Loucy (cell line): ENCODE data around the gene LAMP1.

Experiments used
- H2AFZ ChIP-seq: fragments of 200-600 bp; sonication (generic); 2 replicates; pipeline ENCODE4 v1.6.0; 2016; ENCODE audit warnings: antibody characterized with exemption, mild to moderate bottlenecking, low read length, moderate library complexity
- H3F3A ChIP-seq: fragments of 200-600 bp; 2 replicates; pipeline ENCODE4 v1.6.0; 2016; ENCODE audit warnings: antibody characterized with exemption, low read depth, mild to moderate bottlenecking
- H3K27me3 ChIP-seq: fragments of 200-600 bp; sonication (generic); 2 replicates; pipeline ENCODE4 v1.6.1; 2014; ENCODE audit warnings: low read length, mild to moderate bottlenecking; ENCODE audit not compliant: insufficient read depth, poor library complexity, severe bottlenecking
- H3K36me3 ChIP-seq: fragments of 200-600 bp; sonication (generic); 2 replicates; pipeline ENCODE4 v1.6.1; 2016; ENCODE audit warnings: low read length; ENCODE audit not compliant: insufficient read depth
- H3K4me1 ChIP-seq: fragments of 200-600 bp; sonication (generic); 2 replicates; pipeline ENCODE4 v1.5.1; 2014; ENCODE audit warnings: low read length, mild to moderate bottlenecking; ENCODE audit not compliant: insufficient read depth, poor library complexity, severe bottlenecking
- H3K4me2 ChIP-seq: fragments of 200-600 bp; sonication (generic); 2 replicates; pipeline ENCODE4 v1.6.0; 2014; ENCODE audit warnings: antibody characterized with exemption, low read length, low read depth, mild to moderate bottlenecking; ENCODE audit not compliant: poor library complexity, severe bottlenecking
- H3K4me3 ChIP-seq: fragments of 200-600 bp; sonication (generic); 2 replicates; pipeline ENCODE4 v1.5.1; 2014; ENCODE audit warnings: low read length, mild to moderate bottlenecking, mixed read lengths; ENCODE audit not compliant: poor library complexity, severe bottlenecking
- H3K79me2 ChIP-seq: fragments of 200-600 bp; sonication (generic); 2 replicates; pipeline ENCODE4 v1.6.1; 2014; ENCODE audit warnings: low read length; ENCODE audit not compliant: insufficient read depth
- H3K9ac ChIP-seq: fragments of 200-600 bp; sonication (generic); 2 replicates; pipeline ENCODE4 v1.6.0; 2014; ENCODE audit warnings: mild to moderate bottlenecking, low read depth, low read length, moderate library complexity; ENCODE audit not compliant: poor library complexity, severe bottlenecking
- H3K9me2 ChIP-seq: fragments of 200-600 bp; sonication (generic); replicated peaks from 2 replicates; pipeline ENCODE4 v1.6.1; 2016; ENCODE audit warnings: low read depth, low read length, mixed read lengths
- H3K9me3 ChIP-seq: fragments of 200-600 bp; sonication (generic); 2 replicates; pipeline ENCODE4 v1.6.1; 2014; ENCODE audit warnings: mild to moderate bottlenecking, antibody characterized with exemption, low read length, low read depth; ENCODE audit not compliant: insufficient read depth
- H4K20me1 ChIP-seq: fragments of 200-600 bp; sonication (generic); 2 replicates; pipeline ENCODE4 v1.6.0; 2014; ENCODE audit warnings: antibody characterized with exemption, low read length, mild to moderate bottlenecking; ENCODE audit not compliant: insufficient read depth, poor library complexity, severe bottlenecking
- EZH2phosphoT487 ChIP-seq: fragments of 200-600 bp; IDR thresholded peaks from 2 replicates; pipeline ENCODE4 v1.6.1; 2018; ENCODE audit warnings: antibody characterized with exemption, mild to moderate bottlenecking, moderate library complexity, borderline replicate concordance
- TF ChIP-seq, protein P1 (sequence below): fragments of 200-600 bp; sonication (generic); conservative IDR thresholded peaks from 2 replicates; pipeline ENCODE4 v1.5.1; 2014; ENCODE audit warnings: mild to moderate bottlenecking, antibody characterized with exemption, low read length

Gene LAMP1

DNA sequence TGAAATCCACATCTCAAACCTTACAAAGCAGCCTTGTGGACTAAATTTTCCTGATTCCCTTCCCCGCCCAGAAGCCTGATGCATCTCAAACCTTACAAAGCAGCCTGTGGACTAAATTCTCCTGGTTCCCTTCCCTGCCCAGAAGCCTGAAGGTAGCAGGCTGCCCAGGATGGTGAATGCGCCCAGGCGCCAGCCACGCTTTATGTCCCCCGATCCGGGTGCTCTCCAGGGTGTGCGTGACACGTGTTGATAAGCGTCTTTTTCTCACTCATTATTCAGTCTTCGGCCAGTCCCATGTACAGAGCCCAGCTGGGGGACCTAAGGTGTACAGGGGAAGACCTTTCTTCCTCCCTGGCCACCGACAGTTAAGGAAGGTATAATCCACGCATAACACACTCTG, 31.8 kb downstream of the LAMP1 start:
- H3K9me3 ChIP-seq = no peaks in the 10 kb centered on the region
- H3K4me2 ChIP-seq = no peak overlapping the region
- H2AFZ ChIP-seq = no peak overlapping the region
- H3K9ac ChIP-seq = no peak overlapping the region
- no peaks in the 10 kb centered on the region for H4K20me1 ChIP-seq
- no peaks in the 10 kb centered on the region for H3K27me3 ChIP-seq
- H3F3A ChIP-seq = no peaks in the 10 kb centered on the region
- H3K36me3 ChIP-seq = peaks cover 7% of the 10 kb centered on the region; the same call in 1 of the 2 replicates
- H3K9me2 ChIP-seq = no peaks in the 10 kb centered on the region
- no peak for TF ChIP-seq EZH2phosphoT487
- TF ChIP-seq, protein P1, sequence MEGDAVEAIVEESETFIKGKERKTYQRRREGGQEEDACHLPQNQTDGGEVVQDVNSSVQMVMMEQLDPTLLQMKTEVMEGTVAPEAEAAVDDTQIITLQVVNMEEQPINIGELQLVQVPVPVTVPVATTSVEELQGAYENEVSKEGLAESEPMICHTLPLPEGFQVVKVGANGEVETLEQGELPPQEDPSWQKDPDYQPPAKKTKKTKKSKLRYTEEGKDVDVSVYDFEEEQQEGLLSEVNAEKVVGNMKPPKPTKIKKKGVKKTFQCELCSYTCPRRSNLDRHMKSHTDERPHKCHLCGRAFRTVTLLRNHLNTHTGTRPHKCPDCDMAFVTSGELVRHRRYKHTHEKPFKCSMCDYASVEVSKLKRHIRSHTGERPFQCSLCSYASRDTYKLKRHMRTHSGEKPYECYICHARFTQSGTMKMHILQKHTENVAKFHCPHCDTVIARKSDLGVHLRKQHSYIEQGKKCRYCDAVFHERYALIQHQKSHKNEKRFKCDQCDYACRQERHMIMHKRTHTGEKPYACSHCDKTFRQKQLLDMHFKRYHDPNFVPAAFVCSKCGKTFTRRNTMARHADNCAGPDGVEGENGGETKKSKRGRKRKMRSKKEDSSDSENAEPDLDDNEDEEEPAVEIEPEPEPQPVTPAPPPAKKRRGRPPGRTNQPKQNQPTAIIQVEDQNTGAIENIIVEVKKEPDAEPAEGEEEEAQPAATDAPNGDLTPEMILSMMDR = no peak
- no peaks in the 10 kb centered on the region for H3K4me1 ChIP-seq
- no peaks in the 10 kb centered on the region for H3K79me2 ChIP-seq
- H3K4me3 ChIP-seq = no peak overlapping the region

DNA sequence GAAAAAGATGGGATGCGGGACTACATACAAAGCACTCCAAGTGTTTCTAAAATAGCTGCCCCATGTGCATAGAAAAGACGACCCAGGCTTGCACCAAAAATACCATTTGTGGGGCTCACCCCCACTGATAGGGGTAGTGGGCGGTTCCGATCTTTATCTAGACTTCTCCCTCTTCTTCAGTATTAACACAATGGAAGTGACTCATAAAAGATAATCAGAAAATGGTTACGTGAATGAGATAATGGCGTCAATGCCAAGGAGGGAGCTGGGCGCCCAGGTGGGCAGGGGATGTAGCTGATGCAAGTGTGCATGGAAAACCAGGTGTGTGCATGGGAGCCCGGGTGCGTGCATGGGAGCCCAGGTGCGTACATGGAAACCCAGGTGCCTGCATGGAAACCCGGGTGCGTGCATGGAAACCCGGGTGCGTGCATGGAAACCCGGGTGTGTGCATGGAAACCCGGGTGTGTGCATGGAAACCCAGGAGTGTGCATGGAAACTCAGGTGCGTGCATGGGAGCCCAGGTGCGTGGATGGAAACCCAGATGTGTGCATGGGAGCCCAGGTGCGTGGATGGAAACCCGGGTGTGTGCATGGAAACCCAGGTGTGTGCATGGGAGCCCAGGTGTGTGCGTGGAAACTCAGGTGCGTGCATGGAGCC, 32.7 kb downstream of the LAMP1 start:
- no peaks in the 10 kb centered on the region for H3K9me3 ChIP-seq
- no peak overlapping the region for H2AFZ ChIP-seq
- H3K27me3 ChIP-seq = no peaks in the 10 kb centered on the region
- H3K79me2 ChIP-seq = no peaks in the 10 kb centered on the region
- no peak for TF ChIP-seq EZH2phosphoT487
- TF ChIP-seq, protein P1 = no peak
- no peaks in the 10 kb centered on the region for H3K9me2 ChIP-seq
- no peak overlapping the region for H3K4me3 ChIP-seq
- H3K4me2 ChIP-seq = no peak overlapping the region
- no peaks in the 10 kb centered on the region; the same call in 1 of the 2 replicates for H3K36me3 ChIP-seq
- H4K20me1 ChIP-seq = no peaks in the 10 kb centered on the region
- H3K4me1 ChIP-seq = no peaks in the 10 kb centered on the region
- H3K9ac ChIP-seq = no peak overlapping the region
- H3F3A ChIP-seq = no peaks in the 10 kb centered on the region

DNA sequence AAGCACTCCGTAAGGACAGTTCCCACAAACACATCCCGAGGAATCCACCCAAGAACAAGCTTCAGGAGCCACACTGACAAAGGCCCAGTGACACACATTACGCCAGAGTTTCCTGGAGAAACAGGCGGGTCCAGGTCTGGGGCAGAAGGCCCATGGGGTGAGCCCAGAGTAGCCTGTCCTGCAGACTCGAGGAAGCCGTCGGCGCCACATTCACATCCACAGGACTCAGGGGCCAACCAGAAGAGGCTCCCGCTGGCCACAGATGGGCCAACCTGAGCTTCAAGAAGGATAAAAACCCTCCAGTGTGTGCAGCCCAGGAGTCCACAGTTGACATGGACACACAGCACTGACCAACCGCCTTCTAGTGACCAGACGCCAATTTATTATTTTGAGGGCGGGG, 35.6 kb downstream of the LAMP1 start:
- no peaks in the 10 kb centered on the region for H3F3A ChIP-seq

More for the DNA sequence above, 35.6 kb downstream of the LAMP1 start:
- Histone ChIP-seq H3K4me2 (no peak overlapping the region), H2AFZ (no peak overlapping the region), H3K27me3 (no peaks in the 10 kb centered on the region), H4K20me1 (no peaks in the 10 kb centered on the region), H3K79me2 (no peaks in the 10 kb centered on the region), H3K9me3 (no peaks in the 10 kb centered on the region), H3K9ac (no peak overlapping the region), H3K36me3 (no peaks in the 10 kb centered on the region), H3K9me2 (no peaks in the 10 kb centered on the region), H3K4me1 (no peaks in the 10 kb centered on the region), H3K4me3 (no peak overlapping the region)
- TF ChIP-seq, protein P1 = no peak
- TF ChIP-seq EZH2phosphoT487 = no peak
